GM19043 (cell line): ENCODE measurements around the gene STIP1.

Experiments
- ATAC-seq: cut with Tn5 transposase; IDR thresholded peaks from one replicate; pipeline ENCODE4 v1.9.1; 2021; ENCODE audit warnings: low read depth; ENCODE audit not compliant: unreplicated experiment

The STIP1 gene

DNA sequence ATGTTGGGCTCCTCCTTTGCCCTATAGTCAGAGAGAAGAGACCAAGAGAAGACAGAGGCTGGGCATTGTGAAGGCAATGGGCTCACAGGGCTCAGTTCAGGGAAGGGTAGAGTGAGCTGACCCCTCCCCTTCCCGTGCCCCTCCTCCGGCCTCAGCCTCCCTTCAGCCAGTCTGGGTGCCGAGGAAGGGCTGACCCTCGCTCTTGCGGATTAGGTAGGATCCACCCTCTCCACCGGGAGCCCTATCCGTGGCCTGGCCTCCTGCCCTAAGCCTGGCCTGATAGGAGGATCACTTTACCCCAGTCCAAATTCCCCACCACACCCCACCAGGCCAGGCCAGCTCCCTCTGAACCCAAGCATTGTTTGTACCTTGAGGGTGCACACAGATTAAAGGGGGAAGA, 62.6 kb downstream of the STIP1 start:
- ATAC-seq, result no peak

DNA sequence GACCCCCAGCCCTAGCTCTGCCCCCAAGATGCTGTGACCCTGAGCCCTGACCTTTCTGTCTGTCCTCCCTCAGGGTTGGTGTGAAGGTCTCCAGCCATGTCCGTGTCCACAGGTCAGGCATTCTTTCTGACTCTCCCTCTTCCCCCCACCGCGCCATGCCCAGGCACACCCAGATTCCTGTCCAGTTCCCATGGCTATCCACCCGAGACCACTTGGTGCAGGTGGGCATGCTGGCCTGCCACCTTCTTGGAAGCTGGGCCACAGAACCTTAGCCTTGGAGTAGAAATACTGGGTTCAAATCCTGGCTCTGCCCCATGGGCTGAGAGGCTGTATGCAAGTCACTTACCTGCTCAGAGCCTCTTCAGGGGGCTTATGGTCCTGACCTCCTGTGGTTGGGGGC, 63.1 kb downstream of the STIP1 start:
- ATAC-seq, result no peak

DNA sequence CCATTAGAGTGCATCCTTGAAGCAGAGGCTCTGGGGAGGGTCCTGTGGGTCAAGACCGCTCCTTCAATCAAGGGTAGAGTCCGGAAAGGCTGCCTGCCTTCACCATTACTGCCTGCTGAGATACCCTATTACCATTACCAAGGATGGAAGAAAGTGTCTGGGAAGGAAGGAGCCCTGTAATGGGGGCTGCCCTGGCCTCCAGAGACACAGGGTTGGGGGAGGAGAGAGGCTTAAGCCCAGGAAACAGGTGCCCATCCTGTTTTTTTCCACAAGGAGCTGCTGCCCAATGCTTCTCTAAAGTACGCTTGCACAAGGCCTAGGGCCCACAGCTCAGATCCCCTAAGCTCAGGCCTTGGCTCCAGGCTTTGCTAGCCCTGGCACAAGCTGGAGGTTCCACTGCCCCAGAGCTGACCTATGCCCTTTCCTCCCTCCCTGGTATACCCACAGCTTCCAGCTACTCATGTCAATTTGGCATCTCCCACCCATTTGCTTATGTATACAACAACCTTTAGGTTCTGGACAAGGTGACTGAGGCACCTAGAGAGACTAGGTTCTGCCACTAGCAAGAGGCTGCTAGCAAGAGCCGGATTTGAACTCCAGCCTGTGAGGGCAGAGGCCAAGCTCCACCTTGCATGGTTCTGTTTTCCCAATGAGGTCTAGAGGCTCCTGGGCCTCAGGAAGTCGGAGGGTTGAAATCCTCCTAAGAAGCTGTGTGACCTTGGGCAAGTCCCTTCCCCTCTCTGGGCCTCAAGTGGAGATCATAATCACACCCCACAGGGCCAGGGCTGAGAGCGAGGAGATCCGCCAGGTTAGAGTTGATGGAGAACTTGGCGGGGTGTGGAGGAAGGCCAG, 63.8 kb downstream of the STIP1 start:
- ATAC-seq, result no peak

DNA sequence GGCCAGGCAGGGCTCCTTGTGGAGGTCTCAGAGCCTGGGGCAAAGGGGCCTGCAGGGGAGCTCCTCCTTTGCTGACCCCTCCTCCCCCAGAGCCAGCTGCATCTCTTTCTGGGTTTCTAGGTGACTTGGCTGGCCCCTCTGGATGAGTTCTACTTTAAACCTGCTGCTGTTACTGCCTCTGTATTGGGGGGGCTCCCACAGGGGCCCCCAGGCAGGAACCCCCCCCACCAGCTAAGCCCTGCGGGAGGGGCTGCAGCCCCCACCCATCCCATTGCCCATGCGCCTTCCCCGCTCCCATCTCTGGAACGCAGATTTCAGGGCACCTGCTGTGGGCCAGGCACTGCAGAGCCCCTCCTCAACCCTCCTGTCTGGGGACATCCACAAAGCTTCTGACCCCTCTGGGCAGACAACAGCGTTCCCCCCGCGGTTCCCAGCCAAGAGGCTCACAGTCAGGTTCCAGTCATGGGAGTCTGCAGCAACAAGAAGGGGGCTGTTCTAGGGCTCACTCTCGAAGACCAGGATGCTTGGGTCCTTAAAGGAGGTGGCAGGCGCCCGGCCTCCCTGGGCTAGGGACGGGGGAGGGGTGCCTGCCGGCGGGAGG, 64.5 kb downstream of the STIP1 start:
- ATAC-seq, result no peak

DNA sequence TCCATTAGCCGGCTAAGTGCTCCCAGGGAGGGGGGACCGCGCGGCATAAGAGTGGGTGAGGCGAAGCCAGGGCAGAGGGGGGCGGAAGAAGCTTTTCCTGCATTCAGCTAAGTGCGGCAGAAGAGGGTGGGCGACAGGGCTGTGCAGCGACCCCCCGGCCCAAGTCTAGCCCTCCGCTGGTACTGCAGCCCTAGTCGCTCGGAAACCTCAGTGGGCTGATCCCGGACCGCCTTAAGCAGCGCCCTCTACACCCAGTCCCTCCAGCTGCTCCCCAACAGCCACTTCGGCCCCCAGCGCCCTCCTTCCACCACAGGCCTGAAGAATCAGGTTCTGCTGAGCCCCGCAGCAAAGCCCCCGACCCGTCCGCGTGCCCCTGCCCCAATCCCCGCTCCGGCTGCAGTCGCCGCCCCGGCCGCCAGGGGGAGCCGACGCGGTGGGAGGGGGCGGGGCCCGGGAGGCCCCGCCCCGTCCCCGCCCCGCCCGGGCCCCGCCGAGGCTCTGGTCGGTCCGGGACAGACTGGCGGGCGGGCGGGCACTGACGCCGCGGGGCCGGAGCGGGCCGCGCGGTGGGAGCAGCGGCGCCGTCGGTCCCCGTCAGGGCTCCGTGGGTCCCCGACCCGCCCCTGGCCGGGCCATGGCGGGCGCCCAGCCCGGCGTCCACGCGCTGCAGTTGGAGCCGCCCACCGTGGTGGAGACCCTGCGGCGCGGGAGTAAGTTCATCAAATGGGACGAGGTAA, 65.2 kb downstream of the STIP1 start, which contains the start of gene PLCB3:
TSS of gene PLCB3 (plus strand) at position 515 of the 737 bp plus-strand sequence. CDS start at position 635, 120 bp downstream.
- ATAC-seq, result no peak

- no peak for ATAC-seq
Measured at GRCh38 chr11:64251753-64252002, 65.7 kb downstream of the STIP1 start.

DNA sequence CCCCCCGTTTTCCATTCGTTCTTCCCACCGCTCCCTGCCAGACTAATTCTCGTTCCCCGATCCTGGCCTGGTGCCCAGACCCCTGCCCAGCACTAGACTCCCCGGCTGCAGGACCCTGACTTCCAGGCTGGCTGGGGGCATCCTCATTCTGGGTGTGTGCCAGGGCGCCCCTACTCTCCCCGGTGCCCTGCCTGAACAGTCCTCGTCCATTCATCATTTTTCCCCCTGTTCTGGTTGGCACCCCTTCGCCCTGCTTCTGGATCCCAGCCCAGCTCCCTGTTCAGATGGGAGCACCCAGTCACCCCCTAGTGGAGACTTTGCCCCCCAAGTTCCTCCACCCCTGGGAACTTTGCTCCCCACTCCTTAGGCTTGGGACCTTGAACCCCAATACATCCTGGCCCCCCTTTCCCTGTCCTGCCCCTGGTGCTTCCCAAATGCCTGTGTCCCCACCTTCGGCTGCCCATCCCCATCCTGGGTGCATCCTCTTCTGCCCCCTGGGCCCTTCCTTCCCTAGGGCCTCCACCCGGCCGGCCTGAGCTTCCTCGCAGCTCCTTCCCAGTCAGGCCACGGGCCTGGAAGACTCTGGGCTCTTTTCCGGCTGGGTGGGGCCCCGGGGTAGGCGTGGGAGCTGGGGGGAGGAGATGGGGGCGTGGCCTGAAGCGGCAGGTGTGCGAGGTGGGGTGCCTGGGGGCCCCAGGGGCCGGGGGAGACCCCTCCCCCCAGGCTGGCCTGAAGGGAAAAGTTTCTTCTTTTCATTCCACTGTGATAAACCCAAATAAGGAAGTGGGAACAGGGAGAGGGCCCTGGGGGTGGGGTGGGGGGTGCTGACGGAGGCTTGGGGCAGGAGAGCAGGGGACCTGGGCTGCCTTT, 66.3 kb downstream of the STIP1 start:
- ATAC-seq, result no peak

GRCh38 chr11:64253043-64253442, 67.1 kb downstream of the STIP1 start:
- no peak for ATAC-seq

DNA sequence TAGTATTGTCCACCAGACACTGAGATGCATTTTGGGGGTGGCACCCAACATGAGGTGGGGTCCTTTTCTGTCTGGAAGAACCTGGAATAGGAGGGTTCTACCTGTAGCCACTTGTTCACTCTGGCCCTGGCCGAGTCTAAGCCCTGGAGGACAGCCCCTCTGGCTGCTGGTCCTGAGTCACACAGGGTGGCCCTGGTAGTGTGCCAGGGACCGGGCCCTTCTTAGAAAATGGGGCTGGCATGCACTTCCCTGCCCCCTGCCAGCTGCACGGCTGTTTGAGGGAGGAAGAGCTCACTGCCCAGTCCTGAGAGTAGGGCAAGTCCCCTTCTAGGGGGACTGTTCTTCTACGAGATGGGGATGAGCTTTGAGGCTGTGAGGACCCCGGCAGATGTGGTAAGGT, 67.5 kb downstream of the STIP1 start:
- no peak for ATAC-seq
